GM12872 (cell line): ENCODE measurements around the gene MRPS18A.
A peak's percentile ranks its signal among the peaks of the same experiment; 100 is the strongest.

Experiments
- TF ChIP-seq, protein P1 (sequence below): IDR thresholded peaks from 3 replicates; pipeline ENCODE4 v1.5.1; 2011; ENCODE audit warnings: low read depth, mild to moderate bottlenecking, low read length, moderate library complexity; ENCODE audit not compliant: insufficient read depth

MRPS18A gene

GRCh38 chr6:43666196-43666920, 21.2 kb downstream of the MRPS18A start:
- TF ChIP-seq, protein P1, sequence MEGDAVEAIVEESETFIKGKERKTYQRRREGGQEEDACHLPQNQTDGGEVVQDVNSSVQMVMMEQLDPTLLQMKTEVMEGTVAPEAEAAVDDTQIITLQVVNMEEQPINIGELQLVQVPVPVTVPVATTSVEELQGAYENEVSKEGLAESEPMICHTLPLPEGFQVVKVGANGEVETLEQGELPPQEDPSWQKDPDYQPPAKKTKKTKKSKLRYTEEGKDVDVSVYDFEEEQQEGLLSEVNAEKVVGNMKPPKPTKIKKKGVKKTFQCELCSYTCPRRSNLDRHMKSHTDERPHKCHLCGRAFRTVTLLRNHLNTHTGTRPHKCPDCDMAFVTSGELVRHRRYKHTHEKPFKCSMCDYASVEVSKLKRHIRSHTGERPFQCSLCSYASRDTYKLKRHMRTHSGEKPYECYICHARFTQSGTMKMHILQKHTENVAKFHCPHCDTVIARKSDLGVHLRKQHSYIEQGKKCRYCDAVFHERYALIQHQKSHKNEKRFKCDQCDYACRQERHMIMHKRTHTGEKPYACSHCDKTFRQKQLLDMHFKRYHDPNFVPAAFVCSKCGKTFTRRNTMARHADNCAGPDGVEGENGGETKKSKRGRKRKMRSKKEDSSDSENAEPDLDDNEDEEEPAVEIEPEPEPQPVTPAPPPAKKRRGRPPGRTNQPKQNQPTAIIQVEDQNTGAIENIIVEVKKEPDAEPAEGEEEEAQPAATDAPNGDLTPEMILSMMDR: no peak

- TF ChIP-seq, protein P1: no peak
Measured at GRCh38 chr6:43665376-43665775, 22.2 kb downstream of the MRPS18A start.

- TF ChIP-seq, protein P1: no peak
Measured at GRCh38 chr6:43658161-43658560, 29.4 kb downstream of the MRPS18A start.

GRCh38 chr6:43657221-43657802, 30.3 kb downstream of the MRPS18A start:
- TF ChIP-seq, protein P1: peak; percentile 18; the same call in 1 of the 3 replicates

DNA sequence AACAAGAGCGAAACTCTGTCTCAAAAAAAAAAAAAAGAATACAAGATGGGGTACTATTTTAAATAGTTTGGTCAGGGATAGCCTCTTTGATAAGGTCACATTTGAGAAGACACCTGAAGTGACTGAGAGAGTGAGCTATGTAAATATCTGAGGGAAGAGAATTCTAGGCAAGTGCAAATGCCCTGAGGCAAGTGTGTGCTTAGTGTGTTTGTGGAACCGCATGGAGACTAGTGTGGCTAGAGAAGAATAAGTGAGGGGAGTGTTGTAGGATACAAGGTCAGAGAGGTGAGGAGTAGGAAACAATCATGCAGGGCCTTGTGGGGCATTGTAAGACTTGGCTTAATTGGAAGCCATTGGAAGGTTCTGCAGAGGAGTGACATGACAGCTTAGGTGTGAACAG, 39.3 kb downstream of the MRPS18A start:
- TF ChIP-seq, protein P1: no peak

- TF ChIP-seq, protein P1: no peak
Measured at GRCh38 chr6:43647613-43648012, 40.0 kb downstream of the MRPS18A start.

DNA sequence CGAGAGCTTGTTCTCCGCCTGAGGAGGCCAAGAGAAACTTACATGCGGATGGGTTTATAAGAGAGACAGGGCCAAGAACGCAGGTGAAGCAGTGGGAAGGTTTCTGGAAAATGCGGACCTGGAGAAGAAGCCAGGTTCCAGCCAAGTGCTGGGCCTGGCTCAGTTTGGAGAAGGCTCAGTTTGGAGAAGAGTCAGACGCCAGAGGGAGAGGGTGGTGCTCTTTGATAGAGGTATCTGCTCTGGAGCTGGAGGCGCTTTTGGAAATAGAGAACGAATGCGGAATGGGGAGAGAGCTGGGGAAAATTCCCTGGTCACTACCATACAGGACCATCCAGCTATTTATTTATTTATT, 42.0 kb downstream of the MRPS18A start:
- TF ChIP-seq, protein P1: no peak
